Activated CD4-positive, alpha-beta T cell treated with anti-CD3 and anti-CD28 coated beads for 4 hours (primary cell): Measurements from ENCODE around the gene LAG3.

Source experiments
- DNase-seq, 2 donors: peaks; one replicate each; pipeline ENCODE4 v3.0.0-alpha.2; 2020

LAG3 gene

DNA sequence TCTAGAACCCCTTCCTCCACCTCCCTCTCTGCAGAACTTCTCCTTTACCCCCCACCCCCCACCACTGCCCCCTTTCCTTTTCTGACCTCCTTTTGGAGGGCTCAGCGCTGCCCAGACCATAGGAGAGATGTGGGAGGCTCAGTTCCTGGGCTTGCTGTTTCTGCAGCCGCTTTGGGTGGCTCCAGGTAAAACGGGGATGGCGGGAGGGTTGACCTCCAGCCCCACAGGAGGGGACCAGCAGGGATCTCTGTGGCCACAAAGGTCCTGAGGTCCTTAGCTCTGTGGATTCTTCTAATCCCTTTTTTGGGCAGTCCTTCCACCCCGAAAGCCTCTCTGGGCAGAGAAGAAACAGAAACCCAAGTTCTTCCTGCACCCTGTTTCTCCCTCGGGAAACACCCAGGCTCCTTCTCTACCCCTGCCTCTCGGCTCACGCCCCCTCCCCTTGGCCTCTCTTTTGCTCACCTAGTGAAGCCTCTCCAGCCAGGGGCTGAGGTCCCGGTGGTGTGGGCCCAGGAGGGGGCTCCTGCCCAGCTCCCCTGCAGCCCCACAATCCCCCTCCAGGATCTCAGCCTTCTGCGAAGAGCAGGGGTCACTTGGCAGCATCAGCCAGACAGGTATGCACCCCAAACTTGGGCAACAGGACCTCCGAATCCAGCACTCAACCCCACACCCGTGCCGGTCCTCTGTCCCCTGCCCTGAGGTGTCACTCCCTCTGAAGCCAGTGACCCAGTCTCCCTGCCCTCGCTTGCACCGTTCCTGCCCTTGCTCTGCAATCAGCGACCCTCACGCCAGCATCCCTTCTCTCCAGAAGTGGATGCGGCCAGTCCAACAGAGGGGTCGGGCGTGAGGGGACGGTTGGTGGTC is 638 bp downstream of the LAG3 start:
- no peak for DNase-seq

DNA sequence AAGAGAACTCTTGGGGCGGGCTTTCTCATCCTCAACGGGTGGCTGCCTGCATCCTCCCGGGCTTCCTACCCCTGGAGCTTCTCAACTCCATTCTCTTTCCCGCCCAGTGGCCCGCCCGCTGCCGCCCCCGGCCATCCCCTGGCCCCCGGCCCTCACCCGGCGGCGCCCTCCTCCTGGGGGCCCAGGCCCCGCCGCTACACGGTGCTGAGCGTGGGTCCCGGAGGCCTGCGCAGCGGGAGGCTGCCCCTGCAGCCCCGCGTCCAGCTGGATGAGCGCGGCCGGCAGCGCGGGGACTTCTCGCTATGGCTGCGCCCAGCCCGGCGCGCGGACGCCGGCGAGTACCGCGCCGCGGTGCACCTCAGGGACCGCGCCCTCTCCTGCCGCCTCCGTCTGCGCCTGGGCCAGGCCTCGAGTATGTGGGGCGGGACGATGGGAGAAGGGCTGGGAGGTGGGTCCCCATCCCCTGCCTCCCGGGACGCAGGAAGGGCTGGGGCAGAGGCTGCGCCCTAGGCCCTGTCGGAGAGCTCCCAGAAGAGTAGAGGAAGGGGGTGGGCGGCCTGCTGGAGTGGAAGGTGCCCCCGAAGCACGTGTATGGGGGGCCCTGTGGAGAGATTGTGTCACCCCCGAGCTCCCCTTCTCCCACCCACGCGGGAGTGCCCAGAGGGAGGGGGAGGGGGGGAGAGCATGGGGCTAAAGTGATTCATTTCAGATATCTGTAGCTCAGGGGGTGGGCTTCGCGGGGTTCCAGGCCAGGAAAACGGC is 1.5 kb downstream of the LAG3 start:
- DNase-seq, result peak; percentile 59 to 65

DNA sequence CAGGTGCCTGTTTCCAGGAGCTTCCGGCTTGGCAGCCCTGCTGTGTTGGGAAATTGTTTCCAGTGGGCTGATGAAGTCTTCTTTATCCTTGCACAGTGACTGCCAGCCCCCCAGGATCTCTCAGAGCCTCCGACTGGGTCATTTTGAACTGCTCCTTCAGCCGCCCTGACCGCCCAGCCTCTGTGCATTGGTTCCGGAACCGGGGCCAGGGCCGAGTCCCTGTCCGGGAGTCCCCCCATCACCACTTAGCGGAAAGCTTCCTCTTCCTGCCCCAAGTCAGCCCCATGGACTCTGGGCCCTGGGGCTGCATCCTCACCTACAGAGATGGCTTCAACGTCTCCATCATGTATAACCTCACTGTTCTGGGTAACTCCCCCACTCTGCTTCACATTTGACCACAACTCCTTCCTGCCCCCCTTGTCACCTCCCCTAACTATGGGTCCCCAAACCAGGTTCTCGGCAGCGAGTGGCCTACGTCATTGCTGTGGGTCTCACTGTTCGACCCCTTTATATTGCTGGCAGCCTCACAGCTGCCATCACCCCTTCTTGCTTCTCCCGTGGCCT is 2.3 kb downstream of the LAG3 start:
- no peak for DNase-seq

DNA sequence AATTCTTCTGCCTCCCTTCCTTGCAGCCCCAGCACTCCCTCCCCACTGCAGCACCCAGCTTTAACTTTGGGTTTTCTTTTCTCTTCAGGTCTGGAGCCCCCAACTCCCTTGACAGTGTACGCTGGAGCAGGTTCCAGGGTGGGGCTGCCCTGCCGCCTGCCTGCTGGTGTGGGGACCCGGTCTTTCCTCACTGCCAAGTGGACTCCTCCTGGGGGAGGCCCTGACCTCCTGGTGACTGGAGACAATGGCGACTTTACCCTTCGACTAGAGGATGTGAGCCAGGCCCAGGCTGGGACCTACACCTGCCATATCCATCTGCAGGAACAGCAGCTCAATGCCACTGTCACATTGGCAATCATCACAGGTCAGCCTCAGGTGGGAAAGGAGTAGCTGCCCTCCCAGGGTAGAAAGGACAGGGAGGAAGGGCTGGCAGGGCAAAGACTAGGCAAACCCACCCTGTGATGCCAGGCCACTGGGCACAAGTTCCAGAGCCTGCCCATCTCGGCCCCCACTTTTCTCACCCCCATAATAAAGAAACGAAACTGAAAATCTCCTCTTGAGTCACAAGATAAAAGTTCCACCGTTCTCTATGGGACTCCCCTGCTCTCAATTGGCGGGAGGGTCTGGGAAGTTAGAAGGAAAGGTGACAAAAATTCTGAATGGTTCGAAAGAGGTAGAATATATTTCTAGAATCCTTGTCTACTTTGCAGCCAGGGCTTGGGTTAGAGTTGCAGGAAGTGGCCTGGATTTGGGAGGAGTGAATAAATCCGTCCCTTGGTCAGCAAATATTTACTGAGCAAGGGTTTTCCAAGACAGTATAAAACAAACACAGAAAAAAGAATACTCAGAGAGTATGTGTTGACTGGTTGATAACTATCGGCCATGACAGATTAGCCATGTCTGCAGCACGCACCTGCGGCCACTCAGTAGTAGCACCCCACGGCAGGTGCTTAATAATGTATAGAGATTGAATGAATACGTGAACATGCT is 3.2 kb downstream of the LAG3 start:
- no peak for DNase-seq

DNA sequence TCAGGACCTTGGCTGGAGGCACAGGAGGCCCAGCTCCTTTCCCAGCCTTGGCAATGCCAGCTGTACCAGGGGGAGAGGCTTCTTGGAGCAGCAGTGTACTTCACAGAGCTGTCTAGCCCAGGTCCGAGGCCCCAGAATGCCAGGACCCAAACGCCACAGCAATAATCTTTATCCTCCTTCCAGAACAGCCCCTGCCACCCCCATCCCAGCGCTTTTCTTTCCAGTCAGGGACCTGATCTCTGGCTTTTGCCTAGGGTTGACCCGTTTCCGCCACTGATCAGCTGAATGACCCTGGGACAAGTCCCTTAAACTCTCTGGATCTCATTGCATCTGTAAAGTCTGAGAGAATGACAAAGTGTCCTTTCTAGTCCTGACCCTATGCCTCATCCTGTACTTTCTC is 5.1 kb downstream of the LAG3 start:
- no peak for DNase-seq

DNA sequence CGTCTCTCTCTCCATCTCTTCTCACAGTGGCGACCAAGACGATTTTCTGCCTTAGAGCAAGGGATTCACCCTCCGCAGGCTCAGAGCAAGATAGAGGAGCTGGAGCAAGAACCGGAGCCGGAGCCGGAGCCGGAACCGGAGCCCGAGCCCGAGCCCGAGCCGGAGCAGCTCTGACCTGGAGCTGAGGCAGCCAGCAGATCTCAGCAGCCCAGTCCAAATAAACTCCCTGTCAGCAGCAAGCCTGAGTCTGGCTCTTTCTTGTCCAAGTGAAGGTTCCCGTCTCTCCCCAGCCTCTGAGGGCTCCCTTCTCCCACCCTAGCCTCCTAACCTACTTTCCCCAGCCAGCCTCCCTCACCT is 5.9 kb downstream of the LAG3 start:
- no peak for DNase-seq

DNA sequence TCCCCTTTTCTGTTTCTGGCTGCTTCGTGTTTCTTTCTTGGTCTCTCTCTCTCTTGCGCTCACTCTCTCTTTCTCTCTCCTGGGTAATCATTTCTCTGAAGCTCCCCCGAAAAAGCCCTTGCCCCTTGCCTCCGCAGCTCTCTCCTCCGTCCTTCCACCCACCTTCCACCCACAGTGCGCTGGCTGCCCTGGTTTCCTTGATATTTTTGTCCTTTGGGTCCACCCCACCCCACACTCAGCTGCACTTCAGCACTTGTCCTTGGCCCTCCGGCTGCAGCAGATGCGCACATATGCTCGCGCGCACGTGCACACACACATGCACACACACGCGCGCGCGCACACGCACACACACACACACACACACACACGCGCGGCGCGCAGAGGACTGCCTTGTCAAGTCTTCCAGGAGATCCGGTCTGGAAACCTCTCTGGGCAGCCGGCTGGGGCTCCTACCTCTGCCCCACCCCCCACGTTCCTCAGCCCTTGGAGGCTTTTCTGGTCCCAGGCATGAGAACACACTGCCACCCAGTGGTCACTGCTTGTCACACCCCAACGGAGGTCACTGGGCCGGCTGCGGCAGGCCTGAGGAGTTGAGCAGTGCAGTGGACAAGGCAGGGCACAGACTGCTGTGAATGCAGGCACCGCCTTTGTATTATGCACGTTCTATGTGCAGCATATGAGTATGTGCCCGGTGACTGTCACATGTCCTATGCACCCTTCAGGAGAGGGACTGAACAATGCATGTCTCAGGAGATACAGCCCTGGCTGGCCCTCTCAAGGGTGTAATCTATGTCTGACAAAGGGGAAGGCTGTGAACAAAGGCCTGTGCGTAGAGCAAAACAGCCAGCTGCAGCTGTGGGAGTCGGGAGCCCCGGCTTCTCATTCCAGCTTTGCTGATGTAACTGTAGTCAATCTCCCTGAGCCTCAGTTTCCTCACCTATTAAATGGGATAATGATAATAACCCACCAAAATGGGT is 6.5 kb downstream of the LAG3 start:
- peak; percentile 89 to 91 for DNase-seq

DNA sequence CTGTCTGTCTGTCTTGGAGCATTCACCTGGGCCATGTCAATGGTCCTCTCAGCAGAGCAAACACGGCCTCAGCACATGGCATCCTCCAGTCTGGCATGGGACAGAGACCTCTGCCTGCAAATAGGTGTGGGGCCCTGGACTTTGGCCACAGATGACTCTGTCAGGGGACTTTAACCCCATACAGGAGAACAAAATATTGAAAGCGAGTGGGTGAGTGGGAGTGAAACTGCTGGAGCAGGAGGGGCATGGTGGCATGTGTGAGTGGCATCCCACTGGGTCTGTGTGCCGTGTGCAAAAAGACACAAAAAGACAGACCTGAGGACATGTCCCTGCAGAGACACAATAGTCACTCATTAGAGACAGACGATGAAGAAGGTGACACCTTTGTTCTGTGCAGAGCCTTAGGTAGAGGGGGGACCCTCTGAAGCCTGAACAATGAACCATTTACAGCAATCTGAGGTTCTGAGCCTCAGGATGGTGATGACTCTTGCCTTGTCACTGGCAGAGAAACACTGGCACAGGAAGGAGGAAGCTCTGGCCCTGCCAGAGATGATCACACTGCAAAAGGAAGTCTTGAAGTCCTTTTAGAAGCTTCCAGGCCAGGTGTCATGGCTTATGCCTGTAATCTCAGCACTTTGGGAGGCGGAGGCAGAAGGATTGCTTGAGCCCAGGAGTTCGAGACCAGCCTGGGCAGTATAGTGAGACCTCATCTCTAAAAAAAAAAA is 7.5 kb downstream of the LAG3 start:
- no peak for DNase-seq

DNA sequence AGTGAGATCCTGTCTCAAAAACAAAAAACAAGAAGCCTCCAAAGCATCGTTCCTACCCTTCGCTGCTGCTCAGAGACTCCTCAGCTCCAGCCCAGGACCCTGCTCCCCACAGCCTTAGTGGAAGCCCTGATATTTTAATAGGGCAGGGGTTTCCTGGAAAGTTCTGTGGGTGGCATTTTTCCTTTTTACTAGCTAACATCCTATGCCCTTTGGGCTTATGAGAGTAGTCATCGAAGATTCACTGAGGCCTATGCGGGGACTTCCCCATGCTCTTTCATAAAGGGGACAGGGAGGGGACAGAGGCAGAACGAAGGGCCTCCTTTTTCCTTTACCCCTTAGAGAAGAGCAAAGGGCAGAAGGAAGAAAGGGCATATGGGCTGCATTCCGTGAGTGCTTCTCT is 8.3 kb downstream of the LAG3 start:
- DNase-seq, result peak; percentile 33 to 40

DNA sequence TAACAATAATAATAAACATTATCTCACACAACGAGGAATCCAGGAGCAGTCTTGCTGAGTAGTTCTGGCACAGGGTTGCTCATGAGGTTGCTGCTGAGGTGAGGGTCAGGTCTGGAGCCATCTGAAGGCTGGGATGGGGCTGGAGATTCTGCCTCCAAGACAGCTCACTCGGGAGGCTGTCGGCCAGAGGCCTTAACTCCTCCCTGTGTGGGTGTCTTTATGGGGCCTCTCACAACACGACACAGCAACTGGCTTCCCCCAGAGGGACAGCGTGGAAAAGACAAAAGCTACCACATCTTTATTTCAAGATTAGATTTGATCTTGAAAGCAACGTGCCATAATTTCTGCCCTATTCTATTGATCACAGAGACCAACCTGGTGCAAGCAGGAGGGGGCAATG is 9.8 kb downstream of the LAG3 start:
- DNase-seq, result no peak

DNA sequence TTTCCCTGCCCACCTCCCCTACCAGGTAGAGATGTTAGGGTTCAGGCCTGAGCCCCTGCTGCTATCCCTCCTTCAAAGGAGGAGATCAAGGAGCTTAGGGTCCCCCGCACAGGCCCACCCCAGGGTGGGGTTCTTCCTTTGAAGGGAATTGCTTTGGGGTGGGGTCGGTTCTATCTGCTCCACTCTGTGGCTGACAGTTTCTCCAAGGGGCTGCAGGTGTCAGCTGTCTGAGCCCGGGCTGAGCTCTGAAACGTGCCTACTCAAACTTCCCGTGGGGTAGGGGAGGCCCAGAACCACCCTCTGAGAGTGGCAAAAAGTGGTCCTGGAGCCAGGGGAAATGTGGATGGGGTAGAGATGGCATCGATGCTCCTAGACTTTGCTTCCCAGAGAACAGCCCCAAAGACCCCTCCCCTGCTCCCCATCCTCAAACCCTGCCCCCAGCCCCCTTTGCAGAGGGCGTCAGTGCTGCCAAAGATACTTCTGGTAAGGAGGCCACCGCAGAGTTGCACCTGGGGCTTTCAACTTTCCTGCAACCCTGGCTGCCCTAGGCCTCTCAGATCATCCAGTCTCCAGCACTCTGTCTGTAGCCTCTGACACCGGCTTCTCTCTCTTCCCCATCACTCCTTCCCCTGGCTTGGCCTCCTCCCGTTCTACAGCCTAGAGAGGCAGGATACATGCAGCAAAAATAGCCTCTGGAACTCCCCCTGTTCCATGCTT is 10.7 kb downstream of the LAG3 start:
- DNase-seq, result no peak

DNA sequence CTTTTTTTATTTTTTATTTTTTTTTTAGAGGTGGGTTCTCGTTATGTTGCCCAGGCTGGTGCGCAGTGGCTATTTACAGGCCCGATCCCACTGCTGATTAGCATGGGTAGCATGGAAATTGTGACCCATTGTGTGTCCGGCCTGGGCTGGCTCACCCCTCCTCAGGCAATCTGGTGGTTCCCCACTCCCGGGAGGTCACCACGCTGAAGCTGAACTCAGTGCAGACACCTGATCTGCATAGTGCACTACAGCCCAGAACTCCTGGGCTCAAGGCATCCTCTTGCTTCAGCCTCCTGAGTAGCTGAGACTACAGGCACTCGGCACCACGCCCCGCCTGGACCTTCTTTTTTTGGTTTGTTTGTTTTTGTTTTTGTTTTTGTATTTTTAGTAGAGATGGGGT is 11.5 kb downstream of the LAG3 start:
- no peak for DNase-seq

DNA sequence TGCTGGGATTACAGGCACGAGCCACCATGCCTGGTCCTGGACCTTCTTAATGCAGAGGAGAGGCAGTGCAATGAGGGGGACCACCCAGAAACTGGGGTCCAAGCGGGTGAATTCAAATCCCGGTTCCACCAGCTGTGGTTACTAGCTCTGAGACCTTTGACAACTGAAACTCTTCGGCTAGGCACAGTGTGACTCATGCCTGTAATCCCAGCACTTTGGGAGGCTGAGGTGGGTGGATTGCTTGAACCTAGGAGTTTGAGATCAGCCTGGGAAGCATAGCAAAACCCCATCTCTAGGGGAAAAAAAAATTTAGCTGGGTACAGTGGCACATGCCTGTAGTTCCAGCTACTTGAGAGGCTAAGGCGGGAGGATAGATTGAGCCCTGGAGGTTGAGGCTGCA is 12.0 kb downstream of the LAG3 start:
- DNase-seq, result no peak

DNA sequence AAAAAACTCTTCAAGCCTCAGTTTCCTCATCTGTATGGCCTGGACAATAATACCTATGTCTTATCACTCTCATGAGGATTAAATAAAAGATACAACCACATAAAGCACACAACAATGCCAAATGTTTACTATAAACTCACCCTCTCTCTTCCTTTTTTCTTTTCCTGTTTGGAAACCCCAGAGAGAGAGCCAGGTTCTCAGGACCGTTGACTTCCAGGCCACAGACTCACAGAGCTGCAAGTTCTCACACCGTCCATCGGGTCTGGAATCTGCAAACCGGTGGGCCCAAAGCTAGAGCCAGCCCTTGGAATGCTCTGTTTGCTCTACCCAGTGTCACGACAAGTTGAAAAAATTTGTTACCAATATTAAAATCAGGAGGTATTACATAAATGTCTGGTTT is 12.4 kb downstream of the LAG3 start:
- DNase-seq, result no peak

DNA sequence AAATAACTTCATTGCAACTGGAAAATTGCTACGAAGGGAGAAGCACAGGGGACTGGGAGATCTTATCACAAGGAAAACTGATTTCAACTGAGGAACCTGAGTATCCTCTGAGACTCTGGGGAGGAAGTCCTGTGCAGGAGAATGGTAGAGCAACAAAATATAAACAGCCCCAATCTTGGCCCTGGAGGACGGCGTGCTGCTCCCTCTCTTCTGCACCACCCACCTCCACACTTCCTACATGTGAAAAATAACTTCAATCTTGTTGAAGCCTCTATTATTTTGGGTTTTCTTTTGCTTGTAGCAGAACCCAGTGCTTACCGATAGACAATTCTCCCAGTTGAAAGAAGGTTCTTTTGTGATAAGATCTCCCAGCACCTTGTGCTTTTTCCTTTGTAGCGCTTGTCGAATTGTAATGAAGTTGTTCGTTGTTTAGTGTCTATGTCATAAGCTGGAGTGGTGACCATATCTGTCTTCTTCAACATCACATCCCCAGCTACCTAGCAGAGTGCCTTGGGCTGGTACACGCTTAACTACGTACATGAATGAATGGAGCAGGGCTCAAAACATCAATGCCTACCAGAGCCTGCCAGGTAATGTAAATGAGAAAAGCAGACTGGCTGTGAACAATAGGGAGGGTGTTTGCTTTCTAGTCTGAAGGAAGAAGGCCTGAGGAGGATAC is 14.2 kb downstream of the LAG3 start:
- DNase-seq, result no peak

DNA sequence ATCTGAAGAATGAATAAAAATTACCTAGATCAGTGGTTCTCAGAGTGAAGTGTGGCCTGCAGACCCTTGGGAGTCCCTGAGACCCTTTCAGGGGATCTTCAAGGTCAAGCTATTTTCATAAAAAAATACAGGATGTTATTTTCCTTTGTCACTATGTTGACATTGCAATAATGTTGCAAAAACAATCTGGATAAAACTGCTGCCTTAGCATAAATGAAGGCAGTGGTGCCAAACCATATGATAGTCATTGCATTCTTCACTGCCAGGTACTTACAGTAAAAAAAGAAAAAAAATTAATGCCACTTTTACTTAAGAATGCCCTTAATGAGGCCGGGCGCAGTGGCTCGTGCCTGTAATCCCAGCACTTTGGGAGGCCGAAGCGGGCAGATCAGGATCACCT is 15.0 kb downstream of the LAG3 start:
- no peak for DNase-seq

DNA sequence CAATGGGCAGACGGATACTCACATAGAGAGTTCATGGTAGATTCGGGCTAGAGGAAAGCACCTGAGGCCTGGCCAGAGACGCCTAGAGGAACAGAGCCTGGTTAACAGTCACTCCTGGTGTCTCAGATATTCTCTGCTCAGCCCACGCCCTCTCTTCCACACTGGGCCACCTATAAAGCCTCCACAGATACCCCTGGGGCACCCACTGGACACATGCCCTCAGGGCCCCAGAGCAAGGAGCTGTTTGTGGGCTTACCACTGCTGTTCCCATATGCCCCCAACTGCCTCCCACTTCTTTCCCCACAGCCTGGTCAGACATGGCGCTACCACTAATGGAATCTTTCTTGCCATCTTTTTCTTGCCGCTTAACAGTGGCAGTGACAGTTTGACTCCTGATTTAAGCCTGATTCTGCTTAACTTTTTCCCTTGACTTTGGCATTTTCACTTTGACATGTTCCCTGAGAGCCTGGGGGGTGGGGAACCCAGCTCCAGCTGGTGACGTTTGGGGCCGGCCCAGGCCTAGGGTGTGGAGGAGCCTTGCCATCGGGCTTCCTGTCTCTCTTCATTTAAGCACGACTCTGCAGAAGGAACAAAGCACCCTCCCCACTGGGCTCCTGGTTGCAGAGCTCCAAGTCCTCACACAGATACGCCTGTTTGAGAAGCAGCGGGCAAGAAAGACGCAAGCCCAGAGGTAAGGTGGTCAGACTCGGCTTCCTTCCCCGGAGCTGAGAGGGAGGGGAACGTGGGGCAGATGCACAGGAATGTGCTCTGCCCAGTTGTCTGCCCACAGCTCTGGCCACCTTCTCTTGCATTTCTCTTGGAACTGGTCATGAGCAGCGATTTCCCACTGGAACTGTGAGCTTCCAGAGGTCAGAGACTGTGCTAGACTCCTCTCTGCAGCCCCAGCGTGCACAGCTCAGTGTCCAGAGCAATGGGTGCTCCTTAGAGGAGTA is 16.9 kb downstream of the LAG3 start, which contains the start of gene CD4:
Gene CD4, plus strand, starts transcription at position 557 of the 953 bp plus-strand sequence. CDS start 10,611 bp downstream, outside the sequence.
- DNase-seq, result peak; percentile 63 to 67

DNA sequence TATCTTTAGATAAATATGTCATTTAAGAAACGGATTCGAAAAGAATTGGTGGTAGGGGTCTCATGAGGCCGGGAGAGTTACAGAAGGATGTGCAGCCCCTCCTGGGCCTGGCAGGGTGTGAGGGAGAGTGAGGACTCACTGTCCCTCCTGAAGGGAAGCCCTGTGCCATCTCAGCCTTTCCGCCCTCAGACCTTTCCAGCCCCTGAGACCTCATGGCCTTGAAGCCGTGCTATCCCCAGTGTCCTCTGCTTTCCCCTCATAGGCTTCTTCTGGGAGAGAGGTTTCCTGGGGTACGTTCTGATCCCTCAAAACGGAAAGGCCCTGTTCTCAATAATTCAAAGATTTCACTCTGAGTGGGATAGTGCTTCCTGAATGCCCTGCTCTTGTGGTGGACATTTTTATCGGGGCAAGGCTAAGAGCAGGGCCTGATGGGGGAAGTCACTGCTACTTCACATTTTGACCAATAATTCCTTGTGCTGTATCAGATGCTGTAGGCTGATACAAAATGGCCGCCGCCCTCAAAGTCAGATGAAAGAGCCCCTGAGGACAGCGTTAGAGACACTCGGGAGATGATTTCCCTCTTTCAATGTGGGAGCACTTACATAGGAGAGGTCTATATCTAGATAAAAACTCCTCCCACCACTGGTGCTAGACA is 18.3 kb downstream of the LAG3 start:
- peak; percentile 45 to 47 for DNase-seq
